IMR-90 (cell line): ENCODE results near the gene STXBP4. TPM values are rescaled to one million over a fixed set of nuclear protein-coding genes. Genes with fewer than 3 reads are reported as not detected.

Source experiments
- ATAC-seq: fragments of 200-7000 bp; cut with Tn5 transposase; 2 replicates; pipeline ENCODE4 v1.9.1; 2020; ENCODE audit warnings: low read depth, mild to moderate bottlenecking, moderate library complexity
- BruUV-seq: library from RNA; stranded (reverse); fragments of 400-500 nt; replicated peaks from 2 replicates; lab custom pipeline; 2021; lab: Mats Ljungman, UMichigan
- CTCF ChIA-PET: fragments of 300-600 bp; formaldehyde crosslinking; extraction: SDS; loops from one replicate; lab custom pipeline; 2021; ENCODE audit warnings: antibody characterized with exemption; lab: Yijun Ruan, JAX
- POLR2A ChIA-PET: fragments of 300-600 bp; sonication (Branson Sonifier 250); formaldehyde crosslinking; loops from one replicate; lab custom pipeline; 2022; ENCODE audit warnings: antibody characterized with exemption; ENCODE audit not compliant: unreplicated experiment; lab: Charles Lee
- DNase-seq: peaks from one replicate; pipeline ENCODE4 v3.0.0; 2013
- H2AFZ ChIP-seq: replicated peaks from 2 replicates; pipeline ENCODE3; 2013; ENCODE audit warnings: low read length, mild to moderate bottlenecking; ENCODE audit not compliant: poor library complexity
- H2AK5ac ChIP-seq: 2 replicates; pipeline ENCODE4 v1.6.1; 2013; ENCODE audit warnings: low read depth, low read length, inconsistent platforms
- H2AK9ac ChIP-seq: replicated peaks from 2 replicates; pipeline ENCODE3; 2013; ENCODE audit warnings: mild to moderate bottlenecking, low read depth, low read length, moderate library complexity; ENCODE audit not compliant: poor library complexity
- H2BK120ac ChIP-seq: 2 replicates; pipeline ENCODE4 v1.6.1; 2013; ENCODE audit warnings: low read depth, low read length, inconsistent platforms
- H2BK15ac ChIP-seq: 3 replicates; pipeline ENCODE4 v1.6.1; 2013; ENCODE audit warnings: low read depth, low read length, inconsistent platforms
- H2BK20ac ChIP-seq: 2 replicates; pipeline ENCODE4 v1.6.1; 2013; ENCODE audit warnings: low read depth, mild to moderate bottlenecking, inconsistent platforms, low read length, moderate library complexity
- H2BK5ac ChIP-seq: 2 replicates; pipeline ENCODE4 v1.6.1; 2013; ENCODE audit warnings: mild to moderate bottlenecking, low read depth, low read length, inconsistent platforms; ENCODE audit not compliant: poor library complexity, severe bottlenecking
- H3K14ac ChIP-seq: replicated peaks from 2 replicates; pipeline ENCODE4 v1.6.1; 2013; ENCODE audit warnings: low read depth, low read length, inconsistent platforms
- H3K18ac ChIP-seq: 2 replicates; pipeline ENCODE4 v1.6.1; 2013; ENCODE audit warnings: low read depth, low read length, control low read depth
- H3K23ac ChIP-seq: 2 replicates; pipeline ENCODE4 v1.6.1; 2013; ENCODE audit warnings: low read depth, low read length, inconsistent platforms
- H3K27ac ChIP-seq: 2 replicates; pipeline ENCODE4 v1.5.1; 2013; ENCODE audit warnings: mild to moderate bottlenecking, control low read depth, low read length; ENCODE audit not compliant: insufficient read depth
- H3K27me3 ChIP-seq: 2 replicates; pipeline ENCODE4 v1.6.1; 2013; ENCODE audit warnings: low read length; ENCODE audit not compliant: control insufficient read depth, insufficient read depth
- H3K36me3 ChIP-seq: 2 replicates; pipeline ENCODE4 v1.6.1; 2013; ENCODE audit warnings: low read length, mixed read lengths; ENCODE audit not compliant: control insufficient read depth, insufficient read depth
- H3K4ac ChIP-seq: 2 replicates; pipeline ENCODE4 v1.6.1; 2013; ENCODE audit warnings: low read depth, low read length, inconsistent platforms
- H3K4me1 ChIP-seq: 2 replicates; pipeline ENCODE4 v1.6.1; 2013; ENCODE audit warnings: low read length, mixed read lengths; ENCODE audit not compliant: control insufficient read depth, insufficient read depth
- H3K4me2 ChIP-seq: 2 replicates; pipeline ENCODE4 v1.6.1; 2013; ENCODE audit warnings: low read depth, mild to moderate bottlenecking, control low read depth, low read length, moderate library complexity
- H3K4me3 ChIP-seq: 2 replicates; pipeline ENCODE4 v1.5.1; 2013; ENCODE audit warnings: low read depth, mild to moderate bottlenecking, control low read depth, low read length, moderate library complexity; ENCODE audit not compliant: insufficient read depth
- H3K56ac ChIP-seq: 2 replicates; pipeline ENCODE4 v1.6.1; 2013; ENCODE audit warnings: low read length, inconsistent platforms; ENCODE audit not compliant: insufficient read depth; ENCODE audit errors: extremely low read depth
- H3K79me1 ChIP-seq, 2 experiments: 2 replicates each; pipeline ENCODE4 v1.6.1; 2013; ENCODE audit warnings: low read length in 2 of 2, inconsistent platforms in 1 of 2, low read depth in 1 of 2
- H3K9ac ChIP-seq: 2 replicates; pipeline ENCODE4 v1.6.1; 2013; ENCODE audit warnings: low read depth, low read length, control low read depth
- H3K9me1 ChIP-seq: 2 replicates; pipeline ENCODE4 v1.6.1; 2013; ENCODE audit warnings: low read length, inconsistent platforms; ENCODE audit not compliant: insufficient read depth
- H3K9me3 ChIP-seq: 2 replicates; pipeline ENCODE4 v1.6.1; 2013; ENCODE audit warnings: low read length; ENCODE audit not compliant: control insufficient read depth, insufficient read depth
- H4K20me1 ChIP-seq: 2 replicates; pipeline ENCODE4 v1.6.1; 2013; ENCODE audit warnings: low read length, inconsistent platforms; ENCODE audit not compliant: insufficient read depth
- H4K5ac ChIP-seq: 2 replicates; pipeline ENCODE4 v1.6.1; 2013; ENCODE audit warnings: mild to moderate bottlenecking, low read depth, low read length, control low read depth
- H4K8ac ChIP-seq, 2 experiments: 2 replicates each; pipeline ENCODE4 v1.6.1; 2013; ENCODE audit warnings: low read depth in 2 of 2, low read length in 2 of 2, control low read depth in 1 of 2, inconsistent platforms in 1 of 2
- H4K91ac ChIP-seq: 2 replicates; pipeline ENCODE4 v1.6.1; 2013; ENCODE audit warnings: low read depth, low read length, inconsistent platforms; ENCODE audit not compliant: insufficient read depth
- CHD1 ChIP-seq: IDR thresholded peaks from 2 replicates; pipeline ENCODE4 v1.6.1; 2012; ENCODE audit warnings: low read depth, low read length, improper control_type of control experiment
- FOS ChIP-seq: fragments of 150-350 bp; IDR thresholded peaks from 2 replicates; pipeline ENCODE4 v1.6.1; 2016; ENCODE audit warnings: low read depth, low read length
- MXI1 ChIP-seq: IDR thresholded peaks from 2 replicates; pipeline ENCODE4 v1.6.1; 2012; ENCODE audit warnings: low read depth, mild to moderate bottlenecking, low read length, moderate library complexity, borderline replicate concordance
- RCOR1 ChIP-seq: IDR thresholded peaks from 2 replicates; pipeline ENCODE4 v1.6.1; 2012; ENCODE audit warnings: mild to moderate bottlenecking, low read length, improper control_type of control experiment; ENCODE audit not compliant: insufficient replicate concordance
- RFX5 ChIP-seq: IDR thresholded peaks from 2 replicates; pipeline ENCODE4 v1.8.0; 2012; ENCODE audit warnings: low read depth, mild to moderate bottlenecking, low read length, moderate library complexity
- dilution Hi-C: fragments of 300-500 bp; cut with HindIII; formaldehyde crosslinking; loops from one replicate; pipeline ENCODE4 v1.14.3; 2018; ENCODE audit warnings: low sequenced_read_pairs; ENCODE audit not compliant: unreplicated experiment
- in situ Hi-C: fragments of 300-500 bp; cut with MboI; formaldehyde crosslinking; loops from 3 replicates; pipeline ENCODE4 v1.14.3; 2019; ENCODE audit warnings: low sequenced_read_pairs, inconsistent platforms, mixed read lengths
- intact Hi-C: fragments of 100-400 bp; cut with micrococcal nuclease; formaldehyde crosslinking; loops from 2 replicates; pipeline ENCODE4 v1.10.0; 2022
- polyA plus RNA-seq, 3 experiments: library from polyadenylated mRNA; depleted of rRNA; stranded (reverse); fragments of >200 nt; gene quantifications; 2 replicates each; pipeline ENCODE4 v1.2.3, GENCODE V29; 2012; ENCODE audit warnings: low replicate concordance in 1 of 3
- total RNA-seq: library from RNA; depleted of rRNA; stranded (reverse); fragments of >200 nt; gene quantifications from 2 replicates; pipeline ENCODE4 v1.2.3, GENCODE V29; 2012
- TF ChIP-seq, protein P1 (sequence below): fragments of 150-350 bp; IDR thresholded peaks from 2 replicates; pipeline ENCODE4 v1.6.1; 2016; ENCODE audit warnings: low read depth, mild to moderate bottlenecking, low read length, moderate library complexity, borderline replicate concordance
- TF ChIP-seq, protein P2 (sequence below): fragments of 150-350 bp; IDR thresholded peaks from 2 replicates; pipeline ENCODE4 v1.6.1; 2017; ENCODE audit warnings: mild to moderate bottlenecking, antibody characterized with exemption, low read length, low read depth
- TF ChIP-seq, protein P3 (sequence below): conservative IDR thresholded peaks from 2 replicates; pipeline ENCODE4 v1.5.1; 2012; ENCODE audit warnings: mild to moderate bottlenecking, low read depth, low read length, improper control_type of control experiment

STXBP4 gene
- total and polyA plus RNA-seq, 2 of the 4 experiments (the other 2 are of a cell fraction) = 4.1 to 20.4 TPM

DNA sequence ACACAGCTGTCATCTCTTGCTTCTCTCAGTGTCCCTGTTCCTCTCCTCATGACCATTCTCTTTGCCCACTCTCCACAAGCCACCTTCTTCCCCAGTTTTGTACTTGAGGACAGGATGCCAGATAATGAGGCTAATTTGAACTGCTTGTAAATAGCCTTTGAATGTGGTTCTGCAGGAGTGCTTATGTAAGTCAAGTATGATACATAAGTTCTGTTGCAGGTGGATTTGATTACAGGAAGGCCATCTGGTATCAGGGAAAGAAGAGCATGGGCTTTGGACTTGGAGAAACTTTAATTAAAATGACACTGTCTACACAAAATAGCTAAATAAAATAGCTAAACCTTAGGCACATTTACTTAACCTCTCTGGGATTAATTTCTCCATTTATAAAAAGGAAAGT, 176.0 kb downstream of the STXBP4 start:
- H2BK120ac ChIP-seq = no peak overlapping the region
- no peak overlapping the region for H4K91ac ChIP-seq
- intact Hi-C loops = no loop called here
- DNase-seq (no peak), ATAC-seq (no peak)
- H3K79me1 ChIP-seq = no peaks in the 10 kb centered on the region
- no peak overlapping the region for H2BK5ac ChIP-seq
- dilution Hi-C loops = no loop called here
- H3K4me1 ChIP-seq = no peaks in the 10 kb centered on the region
- H3K4me3 ChIP-seq = no peak overlapping the region
- no peak overlapping the region for H3K18ac ChIP-seq
- TF ChIP-seq, protein P1, sequence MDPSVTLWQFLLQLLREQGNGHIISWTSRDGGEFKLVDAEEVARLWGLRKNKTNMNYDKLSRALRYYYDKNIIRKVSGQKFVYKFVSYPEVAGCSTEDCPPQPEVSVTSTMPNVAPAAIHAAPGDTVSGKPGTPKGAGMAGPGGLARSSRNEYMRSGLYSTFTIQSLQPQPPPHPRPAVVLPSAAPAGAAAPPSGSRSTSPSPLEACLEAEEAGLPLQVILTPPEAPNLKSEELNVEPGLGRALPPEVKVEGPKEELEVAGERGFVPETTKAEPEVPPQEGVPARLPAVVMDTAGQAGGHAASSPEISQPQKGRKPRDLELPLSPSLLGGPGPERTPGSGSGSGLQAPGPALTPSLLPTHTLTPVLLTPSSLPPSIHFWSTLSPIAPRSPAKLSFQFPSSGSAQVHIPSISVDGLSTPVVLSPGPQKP = no peak
- TF ChIP-seq, protein P2, sequence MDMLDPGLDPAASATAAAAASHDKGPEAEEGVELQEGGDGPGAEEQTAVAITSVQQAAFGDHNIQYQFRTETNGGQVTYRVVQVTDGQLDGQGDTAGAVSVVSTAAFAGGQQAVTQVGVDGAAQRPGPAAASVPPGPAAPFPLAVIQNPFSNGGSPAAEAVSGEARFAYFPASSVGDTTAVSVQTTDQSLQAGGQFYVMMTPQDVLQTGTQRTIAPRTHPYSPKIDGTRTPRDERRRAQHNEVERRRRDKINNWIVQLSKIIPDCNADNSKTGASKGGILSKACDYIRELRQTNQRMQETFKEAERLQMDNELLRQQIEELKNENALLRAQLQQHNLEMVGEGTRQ = no peak
- TF ChIP-seq RCOR1 (no peak), RFX5 (no peak), CHD1 (no peak), FOS (no peak), MXI1 (no peak)
- TF ChIP-seq, protein P3, sequence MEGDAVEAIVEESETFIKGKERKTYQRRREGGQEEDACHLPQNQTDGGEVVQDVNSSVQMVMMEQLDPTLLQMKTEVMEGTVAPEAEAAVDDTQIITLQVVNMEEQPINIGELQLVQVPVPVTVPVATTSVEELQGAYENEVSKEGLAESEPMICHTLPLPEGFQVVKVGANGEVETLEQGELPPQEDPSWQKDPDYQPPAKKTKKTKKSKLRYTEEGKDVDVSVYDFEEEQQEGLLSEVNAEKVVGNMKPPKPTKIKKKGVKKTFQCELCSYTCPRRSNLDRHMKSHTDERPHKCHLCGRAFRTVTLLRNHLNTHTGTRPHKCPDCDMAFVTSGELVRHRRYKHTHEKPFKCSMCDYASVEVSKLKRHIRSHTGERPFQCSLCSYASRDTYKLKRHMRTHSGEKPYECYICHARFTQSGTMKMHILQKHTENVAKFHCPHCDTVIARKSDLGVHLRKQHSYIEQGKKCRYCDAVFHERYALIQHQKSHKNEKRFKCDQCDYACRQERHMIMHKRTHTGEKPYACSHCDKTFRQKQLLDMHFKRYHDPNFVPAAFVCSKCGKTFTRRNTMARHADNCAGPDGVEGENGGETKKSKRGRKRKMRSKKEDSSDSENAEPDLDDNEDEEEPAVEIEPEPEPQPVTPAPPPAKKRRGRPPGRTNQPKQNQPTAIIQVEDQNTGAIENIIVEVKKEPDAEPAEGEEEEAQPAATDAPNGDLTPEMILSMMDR = no peak
- H4K20me1 ChIP-seq = no peaks in the 10 kb centered on the region
- no peak overlapping the region for H3K23ac ChIP-seq
- no peak overlapping the region for H3K4ac ChIP-seq
- H2AK5ac ChIP-seq = no peak overlapping the region
- POLR2A ChIA-PET = no interaction called here
- CTCF ChIA-PET = interaction anchor here (0.9 kb wide), 1 partner anchor 9 kb away, joined by 3 read pairs; no protein-coding TSS in a partner anchor
- no peak overlapping the region for H3K56ac ChIP-seq
- H2BK20ac ChIP-seq = no peak overlapping the region
- H4K5ac ChIP-seq = no peak overlapping the region
- H2AFZ ChIP-seq = no peak overlapping the region
- H2BK15ac ChIP-seq = no peak overlapping the region
- BruUV-seq = no TSS peak
- H3K14ac ChIP-seq = no peak overlapping the region
- no peaks in the 10 kb centered on the region for H3K27me3 ChIP-seq
- H2AK9ac ChIP-seq = no peak overlapping the region
- H3K9me1 ChIP-seq = no peaks in the 10 kb centered on the region
- no peak overlapping the region for H3K9ac ChIP-seq
- H3K36me3 ChIP-seq = no peaks in the 10 kb centered on the region
- H3K27ac ChIP-seq = no peak overlapping the region
- H4K8ac ChIP-seq = no peak overlapping the region
- H3K9me3 ChIP-seq = no peaks in the 10 kb centered on the region
- H3K4me2 ChIP-seq = no peak overlapping the region
- in situ Hi-C loops = no loop called here
